Hepatocyte (in vitro differentiated cells): Measurements from ENCODE around the gene CHD9. TPM values are rescaled to one million over a fixed set of nuclear protein-coding genes. Genes with fewer than 3 reads are reported as not detected.

Source experiments
- DNase-seq: peaks from one replicate; pipeline ENCODE4 v3.0.0-alpha.2; 2016; ENCODE audit warnings: low spot score
- H2AFZ ChIP-seq: fragments of 200-600 bp; sonication (generic); 2 replicates; pipeline ENCODE4 v1.6.0; 2016; ENCODE audit warnings: antibody characterized with exemption, mild to moderate bottlenecking
- H3K27ac ChIP-seq: fragments of 200-600 bp; sonication (generic); 2 replicates; pipeline ENCODE4 v1.5.1; 2016; ENCODE audit warnings: mild to moderate bottlenecking
- H3K27me3 ChIP-seq: fragments of 200-600 bp; sonication (generic); 2 replicates; pipeline ENCODE4 v1.6.1; 2016
- H3K36me3 ChIP-seq: fragments of 200-600 bp; sonication (generic); replicated peaks from 2 replicates; pipeline ENCODE4 v1.5.1; 2016; ENCODE audit warnings: low read depth; ENCODE audit not compliant: insufficient read depth
- H3K4me1 ChIP-seq: fragments of 200-600 bp; sonication (generic); 2 replicates; pipeline ENCODE4 v1.5.1; 2016; ENCODE audit warnings: mild to moderate bottlenecking, moderate library complexity; ENCODE audit not compliant: insufficient read depth
- H3K4me2 ChIP-seq: fragments of 200-600 bp; sonication (generic); 2 replicates; pipeline ENCODE4 v1.6.0; 2016
- H3K4me3 ChIP-seq: fragments of 200-600 bp; sonication (generic); 2 replicates; pipeline ENCODE4 v1.5.1; 2016; ENCODE audit warnings: mild to moderate bottlenecking
- H3K79me2 ChIP-seq: fragments of 200-600 bp; sonication (generic); 2 replicates; pipeline ENCODE4 v1.6.0; 2017; ENCODE audit warnings: mild to moderate bottlenecking
- H3K9me2 ChIP-seq: fragments of 200-600 bp; sonication (generic); replicated peaks from 2 replicates; pipeline ENCODE4 v1.6.0; 2017; ENCODE audit warnings: mild to moderate bottlenecking; ENCODE audit not compliant: insufficient read depth
- H3K9me3 ChIP-seq: fragments of 200-600 bp; sonication (generic); 2 replicates; pipeline ENCODE4 v1.5.1; 2016; ENCODE audit warnings: low read depth, mild to moderate bottlenecking
- H4K20me1 ChIP-seq: fragments of 200-600 bp; sonication (generic); 2 replicates; pipeline ENCODE4 v1.6.0; 2016; ENCODE audit warnings: mild to moderate bottlenecking; ENCODE audit not compliant: insufficient read depth, poor library complexity, severe bottlenecking
- EZH2 ChIP-seq: fragments of 200-600 bp; sonication (generic); IDR thresholded peaks from 2 replicates; pipeline ENCODE4 v1.6.1; 2016; ENCODE audit warnings: antibody characterized with exemption, mild to moderate bottlenecking, borderline replicate concordance
- EZH2phosphoT487 ChIP-seq: fragments of 200-600 bp; sonication (generic); IDR thresholded peaks from one replicate; pipeline ENCODE4 v1.6.1; 2018; ENCODE audit warnings: antibody characterized with exemption, mild to moderate bottlenecking, low read depth, moderate library complexity; ENCODE audit not compliant: unreplicated experiment, severe bottlenecking
- WGBS: methylation state at CpG from one replicate; pipeline ENCODE4 v1.1.6; 2016; ENCODE audit warnings: low lambda C conversion rate; ENCODE audit errors: missing lambda C conversion rate; 5-methylcytosine and 5-hydroxymethylcytosine counted together
- polyA plus RNA-seq: library from polyadenylated mRNA; unstranded; fragments of >200 nt; fragmentation: Nextera tagmentation; extraction: Ambion mirVana; gene quantifications from 2 replicates; pipeline ENCODE4 v1.2.1, GENCODE V29; 2016
- total RNA-seq: library from RNA; depleted of rRNA; stranded (reverse); fragments of >200 nt; gene quantifications from 2 replicates; pipeline ENCODE4 v1.2.3, GENCODE V29; 2014
- TF ChIP-seq, protein P1 (sequence below): fragments of 200-600 bp; sonication (generic); IDR thresholded peaks from 2 replicates; pipeline ENCODE4 v1.5.1; 2016; ENCODE audit warnings: antibody characterized with exemption, mild to moderate bottlenecking; ENCODE audit not compliant: poor library complexity

The CHD9 gene, protein sequence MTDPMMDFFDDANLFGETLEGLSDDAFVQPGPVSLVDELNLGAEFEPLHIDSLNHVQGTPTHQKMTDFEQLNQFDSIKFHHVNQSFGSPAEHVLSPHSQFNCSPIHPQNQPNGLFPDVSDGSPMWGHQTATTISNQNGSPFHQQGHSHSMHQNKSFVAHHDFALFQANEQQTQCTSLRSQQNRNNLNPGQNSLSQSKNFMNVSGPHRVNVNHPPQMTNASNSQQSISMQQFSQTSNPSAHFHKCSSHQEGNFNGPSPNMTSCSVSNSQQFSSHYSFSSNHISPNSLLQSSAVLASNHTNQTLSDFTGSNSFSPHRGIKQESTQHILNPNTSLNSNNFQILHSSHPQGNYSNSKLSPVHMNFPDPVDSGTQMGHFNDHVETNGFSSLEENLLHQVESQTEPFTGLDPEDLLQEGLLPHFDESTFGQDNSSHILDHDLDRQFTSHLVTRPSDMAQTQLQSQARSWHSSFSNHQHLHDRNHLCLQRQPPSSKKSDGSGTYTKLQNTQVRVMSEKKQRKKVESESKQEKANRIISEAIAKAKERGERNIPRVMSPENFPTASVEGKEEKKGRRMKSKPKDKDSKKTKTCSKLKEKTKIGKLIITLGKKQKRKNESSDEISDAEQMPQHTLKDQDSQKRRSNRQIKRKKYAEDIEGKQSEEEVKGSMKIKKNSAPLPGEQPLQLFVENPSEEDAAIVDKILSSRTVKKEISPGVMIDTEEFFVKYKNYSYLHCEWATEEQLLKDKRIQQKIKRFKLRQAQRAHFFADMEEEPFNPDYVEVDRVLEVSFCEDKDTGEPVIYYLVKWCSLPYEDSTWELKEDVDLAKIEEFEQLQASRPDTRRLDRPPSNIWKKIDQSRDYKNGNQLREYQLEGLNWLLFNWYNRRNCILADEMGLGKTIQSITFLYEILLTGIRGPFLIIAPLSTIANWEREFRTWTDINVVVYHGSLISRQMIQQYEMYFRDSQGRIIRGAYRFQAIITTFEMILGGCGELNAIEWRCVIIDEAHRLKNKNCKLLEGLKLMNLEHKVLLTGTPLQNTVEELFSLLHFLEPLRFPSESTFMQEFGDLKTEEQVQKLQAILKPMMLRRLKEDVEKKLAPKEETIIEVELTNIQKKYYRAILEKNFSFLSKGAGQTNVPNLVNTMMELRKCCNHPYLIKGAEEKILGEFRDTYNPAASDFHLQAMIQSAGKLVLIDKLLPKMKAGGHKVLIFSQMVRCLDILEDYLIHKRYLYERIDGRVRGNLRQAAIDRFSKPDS (N-terminal part only)
- total RNA-seq (68.2 and 89.4 TPM in 2 replicates), polyA plus RNA-seq (54.9 and 72.6 TPM in 2 replicates)

DNA sequence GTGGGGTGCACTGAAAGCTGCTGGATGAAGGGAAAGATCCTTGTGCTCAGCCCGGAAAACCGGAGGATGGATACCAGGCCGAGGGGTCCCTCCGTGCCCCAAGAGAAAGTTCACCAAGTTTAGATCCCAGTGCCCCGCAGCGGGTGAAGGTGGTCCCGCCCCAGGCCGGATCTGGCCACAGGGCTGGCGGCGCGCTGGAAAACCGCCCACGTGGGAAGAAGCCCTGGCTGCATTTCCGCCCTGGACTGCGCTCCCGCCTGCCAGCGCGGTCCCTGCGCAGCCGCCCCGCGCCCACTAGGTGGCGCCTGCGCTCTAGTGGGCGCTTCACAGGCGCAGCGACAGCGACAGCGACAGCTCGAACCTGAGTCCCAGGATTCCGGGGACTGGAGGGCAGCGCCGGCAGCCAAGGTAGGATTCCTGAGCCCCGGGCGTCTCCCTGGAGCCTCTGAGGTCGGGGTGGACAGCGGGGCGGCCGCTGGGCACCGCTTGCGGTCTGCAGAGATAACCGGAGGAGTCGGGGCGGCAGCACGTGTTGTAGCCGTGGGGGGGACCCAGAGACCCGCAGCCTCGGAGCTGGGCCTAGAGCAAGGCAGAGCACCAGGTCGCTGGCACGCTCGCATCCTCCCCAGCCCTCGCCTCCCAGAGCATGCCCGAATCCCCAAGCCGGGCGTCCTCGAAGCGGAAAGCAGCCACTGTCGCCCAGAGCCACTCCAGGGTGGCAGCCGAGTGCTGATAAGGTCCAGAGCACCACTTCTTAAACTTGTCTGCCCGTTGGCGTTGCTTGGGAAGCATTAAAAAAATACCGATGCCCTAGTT lies at the start of gene CHD9:
Gene CHD9, plus strand, starts transcription at position 322 of the 816 bp plus-strand sequence. CDS start 101,099 bp downstream, outside the sequence.
- Histone ChIP-seq H2AFZ (peak within 1 kb of the TSS; percentile 82), H3K9me3 (no peaks in the 10 kb centered on the region), H3K4me2 (peak within 1 kb of the TSS; percentile 88), H3K79me2 (peaks cover 39% of the 10 kb centered on the region), H3K4me3 (peak within 1 kb of the TSS; percentile 75), H3K36me3 (no peaks in the 10 kb centered on the region), H3K27me3 (no peaks in the 10 kb centered on the region), H3K27ac (peak within 1 kb of the TSS; percentile 91), H3K9me2 (no peaks in the 10 kb centered on the region), H4K20me1 (no peaks in the 10 kb centered on the region), H3K4me1 (peaks cover 16% of the 10 kb centered on the region)
- WGBS: under 1% methylated on average over 55 of the region's 62 CpGs
- DNase-seq: peak; percentile 95
- TF ChIP-seq EZH2: no peak
- TF ChIP-seq, protein P1, sequence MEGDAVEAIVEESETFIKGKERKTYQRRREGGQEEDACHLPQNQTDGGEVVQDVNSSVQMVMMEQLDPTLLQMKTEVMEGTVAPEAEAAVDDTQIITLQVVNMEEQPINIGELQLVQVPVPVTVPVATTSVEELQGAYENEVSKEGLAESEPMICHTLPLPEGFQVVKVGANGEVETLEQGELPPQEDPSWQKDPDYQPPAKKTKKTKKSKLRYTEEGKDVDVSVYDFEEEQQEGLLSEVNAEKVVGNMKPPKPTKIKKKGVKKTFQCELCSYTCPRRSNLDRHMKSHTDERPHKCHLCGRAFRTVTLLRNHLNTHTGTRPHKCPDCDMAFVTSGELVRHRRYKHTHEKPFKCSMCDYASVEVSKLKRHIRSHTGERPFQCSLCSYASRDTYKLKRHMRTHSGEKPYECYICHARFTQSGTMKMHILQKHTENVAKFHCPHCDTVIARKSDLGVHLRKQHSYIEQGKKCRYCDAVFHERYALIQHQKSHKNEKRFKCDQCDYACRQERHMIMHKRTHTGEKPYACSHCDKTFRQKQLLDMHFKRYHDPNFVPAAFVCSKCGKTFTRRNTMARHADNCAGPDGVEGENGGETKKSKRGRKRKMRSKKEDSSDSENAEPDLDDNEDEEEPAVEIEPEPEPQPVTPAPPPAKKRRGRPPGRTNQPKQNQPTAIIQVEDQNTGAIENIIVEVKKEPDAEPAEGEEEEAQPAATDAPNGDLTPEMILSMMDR: peak; percentile 100

DNA sequence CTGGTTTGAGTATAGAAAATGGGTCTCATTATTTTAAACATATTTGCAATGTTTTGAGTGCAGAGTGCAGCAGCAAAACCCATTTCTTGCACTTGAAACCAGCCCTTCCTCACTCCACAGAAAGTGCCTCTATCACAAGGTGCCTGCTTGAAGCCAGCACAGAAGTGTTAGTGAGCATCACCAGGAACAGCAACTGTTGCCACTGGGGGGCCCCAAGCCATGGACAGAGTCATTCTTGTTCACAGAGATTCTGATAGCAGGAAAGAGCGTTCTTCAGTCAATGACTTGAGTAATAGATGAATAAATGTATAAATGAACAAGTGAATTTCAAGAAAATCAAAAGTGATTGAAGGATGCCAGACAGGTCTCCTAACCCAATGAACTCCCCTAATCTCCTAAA lies 47.7 kb upstream of the CHD9 start:
- Histone ChIP-seq H2AFZ (no peak overlapping the region), H3K36me3 (no peaks in the 10 kb centered on the region), H3K4me1 (no peaks in the 10 kb centered on the region), H3K4me2 (no peak overlapping the region), H3K4me3 (no peak overlapping the region), H4K20me1 (no peaks in the 10 kb centered on the region), H3K9me3 (no peaks in the 10 kb centered on the region), H3K79me2 (no peaks in the 10 kb centered on the region), H3K27ac (no peak overlapping the region), H3K9me2 (no peaks in the 10 kb centered on the region), H3K27me3 (peaks cover 4% of the 10 kb centered on the region)
- 81% methylated on average over 1 of the region's 1 CpG for WGBS
- TF ChIP-seq EZH2 (no peak), EZH2phosphoT487 (no peak)
- TF ChIP-seq, protein P1: no peak
- no peak for DNase-seq

DNA sequence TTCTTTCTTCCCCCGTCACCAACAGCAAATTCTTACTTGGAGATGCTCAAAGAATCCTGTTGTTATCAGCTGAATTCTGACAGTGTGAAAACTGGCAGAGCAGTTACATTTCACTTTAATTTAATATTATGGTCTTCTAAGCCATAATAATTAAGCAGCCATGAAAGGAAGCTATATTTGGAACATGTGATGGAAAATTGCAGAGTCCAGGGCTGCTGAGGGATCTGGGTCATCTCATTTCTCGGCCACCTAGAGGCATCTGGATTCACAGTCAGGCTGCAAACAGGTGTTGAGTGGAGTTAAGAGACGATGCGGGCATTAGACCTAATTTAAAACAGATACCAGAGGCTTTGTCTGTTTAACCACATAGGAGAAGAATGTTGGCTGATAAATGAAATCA lies 40.5 kb upstream of the CHD9 start:
- peaks cover 4% of the 10 kb centered on the region for H3K27me3 ChIP-seq
- H3K79me2 ChIP-seq: no peaks in the 10 kb centered on the region
- H2AFZ ChIP-seq: no peak overlapping the region
- no peaks in the 10 kb centered on the region for H3K36me3 ChIP-seq
- no peak for DNase-seq
- H3K9me2 ChIP-seq: no peaks in the 10 kb centered on the region
- H3K9me3 ChIP-seq: no peaks in the 10 kb centered on the region
- H4K20me1 ChIP-seq: no peaks in the 10 kb centered on the region
- TF ChIP-seq EZH2: no peak
- no peaks in the 10 kb centered on the region for H3K4me1 ChIP-seq
- WGBS: 49% methylated on average over 4 of the region's 4 CpGs
- no peak overlapping the region for H3K27ac ChIP-seq
- no peak overlapping the region for H3K4me3 ChIP-seq
- no peak overlapping the region for H3K4me2 ChIP-seq
